K562 (cell line): Measurements from ENCODE around the gene ZNF709. TPM values are rescaled to one million over a fixed set of nuclear protein-coding genes. Genes with fewer than 3 reads are reported as not detected.

Experiments
- ARNT ChIP-seq, 2 experiments: fragments of 450-650 bp; IDR thresholded peaks; 2 replicates each; pipeline ENCODE4 v1.6.1; 2016; ENCODE audit warnings: mild to moderate bottlenecking in 1 of 2
- BRF1 ChIP-seq: IDR thresholded peaks from 3 replicates; pipeline ENCODE4 v1.6.1; 2011; ENCODE audit warnings: borderline replicate concordance, mild to moderate bottlenecking; ENCODE audit not compliant: insufficient read length; ENCODE audit errors: extremely low read depth
- CEBPZ ChIP-seq: fragments of 150-350 bp; IDR thresholded peaks from 2 replicates; pipeline ENCODE4 v1.6.1; 2014; ENCODE audit warnings: low read depth, mild to moderate bottlenecking, low read length, borderline replicate concordance
- E2F8 ChIP-seq: fragments of 450-650 bp; IDR thresholded peaks from 2 replicates; pipeline ENCODE4 v1.7.1; 2018; ENCODE audit warnings: mild to moderate bottlenecking, low read depth; ENCODE audit not compliant: partially characterized antibody
- FIP1L1 ChIP-seq: fragments of 200-400 bp; formaldehyde crosslinking; IDR thresholded peaks from 2 replicates; pipeline ENCODE4 v1.6.1; 2018; ENCODE audit warnings: mild to moderate bottlenecking, low read depth, low read length; ENCODE audit not compliant: poor library complexity, severe bottlenecking
- FOXP4 ChIP-seq: sonication (generic); formaldehyde crosslinking; IDR thresholded peaks from 2 replicates; pipeline ENCODE4 v1.8.0; 2022; ENCODE audit warnings: mild to moderate bottlenecking, missing genetic modification reagents, borderline replicate concordance
- PHB ChIP-seq: fragments of 250-450 bp; sonication (Bioruptor Pico); IDR thresholded peaks from 2 replicates; pipeline ENCODE4 v1.5.0; 2021
- RBM15 ChIP-seq: fragments of 200-400 bp; formaldehyde crosslinking; IDR thresholded peaks from 2 replicates; pipeline ENCODE4 v1.6.1; 2018; ENCODE audit warnings: mild to moderate bottlenecking, low read length, moderate library complexity; ENCODE audit not compliant: insufficient read depth
- RBM25 ChIP-seq: fragments of 200-400 bp; formaldehyde crosslinking; IDR thresholded peaks from 2 replicates; pipeline ENCODE4 v1.6.1; 2018; ENCODE audit warnings: low read length, low read depth, moderate library complexity; ENCODE audit not compliant: severe bottlenecking
- SAFB2 ChIP-seq: fragments of 200-400 bp; formaldehyde crosslinking; IDR thresholded peaks from 2 replicates; pipeline ENCODE4 v1.6.1; 2018; ENCODE audit warnings: borderline replicate concordance, low read length, low read depth, moderate library complexity; ENCODE audit not compliant: severe bottlenecking
- SMARCA4 ChIP-seq: fragments of 450-650 bp; IDR thresholded peaks from 2 replicates; pipeline ENCODE4 v1.6.1; 2016
- SRSF3 ChIP-seq: fragments of 200-400 bp; formaldehyde crosslinking; IDR thresholded peaks from 2 replicates; pipeline ENCODE4 v1.6.1; 2016; ENCODE audit warnings: mild to moderate bottlenecking, low read length, moderate library complexity; ENCODE audit not compliant: insufficient read depth
- TARDBP ChIP-seq: fragments of 450-650 bp; IDR thresholded peaks from 2 replicates; pipeline ENCODE4 v1.6.1; 2016
- TFAP4 ChIP-seq: sonication (generic); formaldehyde crosslinking; IDR thresholded peaks from 2 replicates; pipeline ENCODE4 v1.8.0; 2022; ENCODE audit warnings: missing genetic modification reagents, mild to moderate bottlenecking, moderate library complexity, borderline replicate concordance
- TGIF2 ChIP-seq: sonication (generic); formaldehyde crosslinking; IDR thresholded peaks from 2 replicates; pipeline ENCODE4 v1.8.1; 2022; ENCODE audit warnings: mild to moderate bottlenecking, missing genetic modification reagents, moderate library complexity
- WHSC1 ChIP-seq: IDR thresholded peaks from one replicate; pipeline ENCODE4 v1.6.1; 2012; ENCODE audit warnings: low read length, control low read depth, inconsistent platforms
- XRCC4 ChIP-seq: IDR thresholded peaks from one replicate; pipeline ENCODE4 v1.6.1; 2011; ENCODE audit not compliant: insufficient read depth, insufficient read length; ENCODE audit errors: extremely low read depth
- ZFX ChIP-seq: sonication (generic); formaldehyde crosslinking; IDR thresholded peaks from 2 replicates; pipeline ENCODE4 v1.8.0; 2022; ENCODE audit warnings: mild to moderate bottlenecking, missing genetic modification reagents, moderate library complexity
- ZNF133 ChIP-seq: fragments of 250-450 bp; sonication (Bioruptor Pico); IDR thresholded peaks from 2 replicates; pipeline ENCODE4 v1.4.0; 2020; ENCODE audit warnings: mild to moderate bottlenecking
- polyA plus RNA-seq, 8 experiments: library from polyadenylated mRNA; depleted of rRNA in 4 of 8; stranded (reverse) in 5 of 8; unstranded in 3 of 8; fragments of >200 nt; fragmentation: Nextera tagmentation in 2 of 8; fragmentation: Illumina TruSeq in 1 of 8; extraction: Ambion mirVana in 2 of 8; extraction: Trizol in 1 of 8; gene quantifications; 2 replicates each; pipeline versions ENCODE4 v1.2.1 to v1.2.3, GENCODE V29; 2011 to 2014; ENCODE audit warnings: inconsistent platforms in 1 of 8, missing spikeins in 1 of 8
- total RNA-seq, 7 experiments: library from RNA; depleted of rRNA in 6 of 7; stranded (reverse); fragments of >200 nt in 6 of 7; fragmentation: Illumina TruSeq in 2 of 7; extraction: Trizol in 2 of 7; gene quantifications; 2 replicates each; pipeline versions ENCODE4 v1.2.1 to v1.2.3, GENCODE V29; 2011 to 2021; ENCODE audit warnings: low replicate concordance in 1 of 7

The ZNF709 gene
- total and polyA plus RNA-seq, 9 of the 15 experiments (the other 6 are each of a cell fraction or from before 2014, with no cell fraction given) = 0.07 to 0.69 (median 0.18) TPM

- TF ChIP-seq E2F8 (no peak), ZFX (peak; percentile 45; the same call in 1 of the 2 replicates), RBM15 (no peak), ZNF133 (CRISPR knock-in tag) (no peak), PHB (CRISPR knock-in tag) (no peak), SMARCA4 (no peak), FOXP4 (CRISPR knock-in tag) (no peak), SRSF3 (no peak), WHSC1 (no peak), XRCC4 (no peak), TFAP4 (CRISPR knock-in tag) (peak; percentile 69; the same call in 1 of the 2 replicates), FIP1L1 (no peak), BRF1 (no peak), CEBPZ (peak; percentile 74), TARDBP (no peak), SAFB2 (no peak), ARNT (IDR thresholded peaks at IDR 0.05) (no peak), RBM25 (peak; percentile 88), TGIF2 (CRISPR knock-in tag) (no peak)
These were observed 43.9 kb downstream of the ZNF709 start, which contains the start of gene ZNF443 (continued) for GRCh38 chr19:12440541-12441316.
